WI38 (cell line): ENCODE results near the gene F2.

ENCODE experiments used
- H3K4me3 ChIP-seq: 2 replicates; pipeline ENCODE4 v1.5.1; 2011; ENCODE audit warnings: low read depth, mild to moderate bottlenecking, control low read depth, low read length
- TF ChIP-seq, protein P1 (sequence below): IDR thresholded peaks from 2 replicates; pipeline ENCODE4 v1.5.1; 2012; ENCODE audit warnings: low read depth, mild to moderate bottlenecking, control low read depth, low read length

The F2 gene

DNA sequence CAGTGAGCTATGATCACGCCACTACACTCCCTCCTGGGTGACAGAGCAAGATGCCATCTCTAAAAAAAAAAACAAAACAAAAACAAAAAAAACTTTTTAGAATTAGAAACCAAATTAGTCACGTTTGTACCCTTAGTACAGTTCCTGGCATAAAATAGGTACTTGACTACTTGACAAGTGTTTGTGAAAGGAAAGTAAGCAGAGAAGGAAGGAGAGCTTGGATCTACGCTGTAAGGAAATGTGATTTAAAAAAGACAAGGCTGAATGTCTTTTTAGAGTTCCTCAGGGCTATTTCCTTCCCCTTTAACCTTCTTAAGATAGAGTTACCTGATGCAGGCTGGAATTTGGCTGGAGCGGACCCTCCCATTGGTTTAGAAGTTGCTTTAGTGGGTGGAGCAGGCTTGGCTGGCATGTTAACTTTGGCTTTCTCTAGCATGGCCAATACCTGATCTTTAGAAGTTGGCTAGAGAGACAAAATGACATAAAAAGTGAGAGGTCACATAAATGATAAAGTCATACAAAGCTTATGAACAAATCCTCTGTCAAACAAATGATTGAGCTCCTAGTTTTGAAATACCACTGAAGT, 50.7 kb downstream of the F2 start:
- no peak overlapping the region for H3K4me3 ChIP-seq
- TF ChIP-seq, protein P1, sequence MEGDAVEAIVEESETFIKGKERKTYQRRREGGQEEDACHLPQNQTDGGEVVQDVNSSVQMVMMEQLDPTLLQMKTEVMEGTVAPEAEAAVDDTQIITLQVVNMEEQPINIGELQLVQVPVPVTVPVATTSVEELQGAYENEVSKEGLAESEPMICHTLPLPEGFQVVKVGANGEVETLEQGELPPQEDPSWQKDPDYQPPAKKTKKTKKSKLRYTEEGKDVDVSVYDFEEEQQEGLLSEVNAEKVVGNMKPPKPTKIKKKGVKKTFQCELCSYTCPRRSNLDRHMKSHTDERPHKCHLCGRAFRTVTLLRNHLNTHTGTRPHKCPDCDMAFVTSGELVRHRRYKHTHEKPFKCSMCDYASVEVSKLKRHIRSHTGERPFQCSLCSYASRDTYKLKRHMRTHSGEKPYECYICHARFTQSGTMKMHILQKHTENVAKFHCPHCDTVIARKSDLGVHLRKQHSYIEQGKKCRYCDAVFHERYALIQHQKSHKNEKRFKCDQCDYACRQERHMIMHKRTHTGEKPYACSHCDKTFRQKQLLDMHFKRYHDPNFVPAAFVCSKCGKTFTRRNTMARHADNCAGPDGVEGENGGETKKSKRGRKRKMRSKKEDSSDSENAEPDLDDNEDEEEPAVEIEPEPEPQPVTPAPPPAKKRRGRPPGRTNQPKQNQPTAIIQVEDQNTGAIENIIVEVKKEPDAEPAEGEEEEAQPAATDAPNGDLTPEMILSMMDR: no peak

DNA sequence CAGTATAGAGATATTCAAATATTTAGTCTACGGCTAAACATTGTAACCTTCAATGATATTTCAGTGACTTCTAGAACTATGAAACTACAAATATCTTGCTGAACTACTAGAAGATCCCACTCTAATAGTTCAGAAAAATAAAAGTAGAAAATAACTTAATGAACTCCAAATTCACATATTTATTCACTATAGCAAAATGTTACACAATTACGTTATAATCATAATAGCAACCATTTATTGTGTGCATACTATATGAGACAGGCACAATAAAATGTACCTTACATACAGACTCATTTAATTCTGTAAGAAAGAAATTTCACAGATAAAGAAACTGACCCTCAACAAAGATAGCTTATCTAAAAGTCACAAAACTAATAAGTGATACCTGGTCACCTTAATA, 57.9 kb downstream of the F2 start:
- no peak overlapping the region for H3K4me3 ChIP-seq
- TF ChIP-seq, protein P1: no peak

DNA sequence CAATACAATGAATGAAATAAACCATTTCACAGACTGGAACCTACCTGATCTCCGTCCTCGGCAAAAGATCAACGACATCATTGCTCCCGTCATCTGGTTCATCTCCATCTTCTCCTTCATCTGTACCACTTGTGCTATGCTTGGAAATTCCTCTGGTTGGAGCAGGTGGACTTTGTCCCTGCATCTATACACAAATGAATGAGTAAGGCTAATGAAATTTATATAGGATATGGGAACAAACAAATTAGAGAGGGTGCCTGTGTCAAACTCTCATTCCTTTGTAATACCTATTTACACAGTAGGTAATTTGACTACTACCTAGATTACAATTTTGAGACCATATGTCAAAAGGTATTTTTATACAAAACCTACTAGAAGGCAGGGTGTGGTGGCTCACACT, 59.4 kb downstream of the F2 start:
- TF ChIP-seq, protein P1: no peak

More for the DNA sequence above, 59.4 kb downstream of the F2 start:
- no peak overlapping the region for H3K4me3 ChIP-seq
